ENCODE results near the gene RPGRIP1L.

GRCh38 chr16:53559270-53559951 is 144.2 kb downstream of the RPGRIP1L start:
- TF ChIP-seq CTCF (IDR thresholded peaks at IDR 0.05) (no peak), POLR2A (IDR thresholded peaks at IDR 0.05) (no peak)

Data from lower leg skin (tissue), 3 donors.